NB4 (cell line): ENCODE data around the gene KCNS3.

Experiments
- DNase-seq: peaks from one replicate; pipeline ENCODE4 v3.0.0; 2010; ENCODE audit warnings: low read depth
- H3K4me3 ChIP-seq: one replicate; pipeline ENCODE4 v1.5.1; 2011; ENCODE audit warnings: mild to moderate bottlenecking, low read depth, low read length, moderate library complexity
- CTCF ChIP-seq: IDR thresholded peaks from one replicate; pipeline ENCODE4 v1.5.1; 2012; ENCODE audit warnings: low read depth, low read length
- MAX ChIP-seq: IDR thresholded peaks from 2 replicates; pipeline ENCODE4 v1.6.1; 2011; ENCODE audit warnings: low read depth, low read length
- MYC ChIP-seq: IDR thresholded peaks from 2 replicates; pipeline ENCODE4 v1.6.1; 2011; ENCODE audit warnings: low read depth, low read length
- POLR2A ChIP-seq: IDR thresholded peaks from 2 replicates; pipeline ENCODE4 v1.6.1; 2011; ENCODE audit warnings: mild to moderate bottlenecking; ENCODE audit not compliant: insufficient read length; ENCODE audit errors: extremely low read depth

Gene KCNS3

GRCh38 chr2:17950006-17950405 is 71.5 kb downstream of the KCNS3 start:
- TF ChIP-seq MAX (no peak), CTCF (no peak), MYC (no peak), POLR2A (no peak)
- no peak overlapping the region for H3K4me3 ChIP-seq
- no peak for DNase-seq

- TF ChIP-seq CTCF (no peak), MAX (no peak), MYC (no peak), POLR2A (no peak)
- no peak for DNase-seq
- H3K4me3 ChIP-seq, result no peak overlapping the region
Measured at GRCh38 chr2:17951563-17951962, 73.1 kb downstream of the KCNS3 start.

- H3K4me3 ChIP-seq, result no peak overlapping the region
- DNase-seq, result no peak
- no peak for TF ChIP-seq POLR2A
- TF ChIP-seq MAX, result no peak
- no peak for TF ChIP-seq MYC
- TF ChIP-seq CTCF, result no peak
Measured at GRCh38 chr2:17958466-17959092, 80.1 kb downstream of the KCNS3 start.

GRCh38 chr2:17959356-17959755 is 80.9 kb downstream of the KCNS3 start:
- no peak for TF ChIP-seq MAX
- no peak for TF ChIP-seq MYC
- TF ChIP-seq CTCF, result no peak
- no peak for TF ChIP-seq POLR2A
- no peak overlapping the region for H3K4me3 ChIP-seq
- DNase-seq, result no peak

- no peak overlapping the region for H3K4me3 ChIP-seq
- TF ChIP-seq CTCF (no peak), MAX (no peak), POLR2A (no peak), MYC (no peak)
- DNase-seq, result no peak
Measured at GRCh38 chr2:17959833-17960232, 81.4 kb downstream of the KCNS3 start.

- no peak overlapping the region for H3K4me3 ChIP-seq
- no peak for DNase-seq
- TF ChIP-seq MAX (no peak), CTCF (no peak), MYC (no peak), POLR2A (no peak)
Measured at GRCh38 chr2:17960925-17961324, 82.5 kb downstream of the KCNS3 start.
